Measurements from ENCODE around the gene RASA4. TPM values are rescaled to one million over a fixed set of nuclear protein-coding genes. Genes with fewer than 3 reads are reported as not detected.
"Not testable (repeated sequence)": the region's sequence is repeated elsewhere in the genome, so short reads cannot be mapped to it uniquely, and the experiment has no call there.

The RASA4 gene
- total RNA-seq, 1 experiment from 2014 or later = 4.7 TPM

- DNase-seq (ENCODE audit: extremely low read depth, low read depth) = not testable (repeated sequence)
Observed at GRCh38 chr7:102545288-102545687, 71.3 kb downstream of the RASA4 start.

- DNase-seq (ENCODE audit: extremely low read depth, low read depth) = not testable (repeated sequence)
Observed at GRCh38 chr7:102544372-102544771, 72.2 kb downstream of the RASA4 start.

GRCh38 chr7:102543596-102543995, 73.0 kb downstream of the RASA4 start, which contains the start of gene UPK3BL2:
Gene UPK3BL2, minus strand, starts transcription at chr7:102543696. Its CDS starts 60 bp downstream, at chr7:102543636.
- not testable (repeated sequence) for DNase-seq (ENCODE audit: extremely low read depth, low read depth)

GRCh38 chr7:102542771-102543170, 73.8 kb downstream of the RASA4 start:
- DNase-seq (ENCODE audit: extremely low read depth, low read depth) = not testable (repeated sequence)

GRCh38 chr7:102542083-102542482, 74.5 kb downstream of the RASA4 start:
- DNase-seq (ENCODE audit: extremely low read depth, low read depth) = not testable (repeated sequence)

GRCh38 chr7:102540604-102541003, 76.0 kb downstream of the RASA4 start:
- DNase-seq (ENCODE audit: extremely low read depth, low read depth) = not testable (repeated sequence)

GRCh38 chr7:102535062-102535615, 81.4 kb downstream of the RASA4 start:
- DNase-seq (ENCODE audit: extremely low read depth, low read depth) = not testable (repeated sequence)

- DNase-seq (ENCODE audit: extremely low read depth, low read depth) = not testable (repeated sequence)
Observed at GRCh38 chr7:102532127-102532526, 84.4 kb downstream of the RASA4 start.

GRCh38 chr7:102531583-102531982, 85.0 kb downstream of the RASA4 start:
- not testable (repeated sequence) for DNase-seq (ENCODE audit: extremely low read depth, low read depth)

- not testable (repeated sequence) for DNase-seq (ENCODE audit: extremely low read depth, low read depth)
Observed at GRCh38 chr7:102527822-102528793, 88.4 kb downstream of the RASA4 start.

GRCh38 chr7:102527182-102527581, 89.4 kb downstream of the RASA4 start:
- DNase-seq (ENCODE audit: extremely low read depth, low read depth) = not testable (repeated sequence)

GRCh38 chr7:102524803-102525202, 91.8 kb downstream of the RASA4 start:
- DNase-seq (ENCODE audit: extremely low read depth, low read depth) = not testable (repeated sequence)

Small RNAs within 50 kb of the gene (small RNA-seq; reads per million reads assigned to genes)
- gene UPK3BL1 = 0 reads per million in 2 experiments

Other genes starting within 250 kb of the RASA4 start
- 14.6 and 17.4 TPM in 2 replicates for gene PRKRIP1, start 220.4 kb downstream of the RASA4 start, total RNA-seq (2014; rRNA removed; shearing (Covaris generic))
- gene ORAI2, start 183.2 kb downstream of the RASA4 start, total RNA-seq (2014; rRNA removed; shearing (Covaris generic)) = 3.6 and 5.1 TPM in 2 replicates
- gene ALKBH4, start 151.9 kb downstream of the RASA4 start, total RNA-seq (2014; rRNA removed; shearing (Covaris generic)) = 8.5 and 9.5 TPM in 2 replicates
- gene LRWD1, start 151.8 kb downstream of the RASA4 start, total RNA-seq (2014; rRNA removed; shearing (Covaris generic)) = 25.2 and 28.4 TPM in 2 replicates
- 42.4 and 43.0 TPM in 2 replicates for gene POLR2J, start 137.8 kb downstream of the RASA4 start, total RNA-seq (2014; rRNA removed; shearing (Covaris generic))
- 2.7 and 3.3 TPM in 2 replicates for gene RASA4B, start 99.0 kb downstream of the RASA4 start, total RNA-seq (2014; rRNA removed; shearing (Covaris generic))
- 5.0 and 11.7 TPM in 2 replicates for gene UPK3BL2, start 73.1 kb downstream of the RASA4 start, total RNA-seq (2014; rRNA removed; shearing (Covaris generic))
- not detected in 2 replicates for gene SPDYE2, start 65.5 kb downstream of the RASA4 start, total RNA-seq (2014; rRNA removed; shearing (Covaris generic))
- gene POLR2J3, start 44.2 kb downstream of the RASA4 start, total RNA-seq (2014; rRNA removed; shearing (Covaris generic)) = 14.8 and 21.3 TPM in 2 replicates
- gene UPK3BL1, start 26.0 kb upstream of the RASA4 start, total RNA-seq (2014; rRNA removed; shearing (Covaris generic)) = 22.8 and 31.2 TPM in 2 replicates
- gene SPDYE2B, start 33.6 kb upstream of the RASA4 start, total RNA-seq (2014; rRNA removed; shearing (Covaris generic)) = not detected in 2 replicates
- 3.2 and 3.8 TPM in 2 replicates for gene POLR2J2, start 54.9 kb upstream of the RASA4 start, total RNA-seq (2014; rRNA removed; shearing (Covaris generic))
- 7.4 and 7.9 TPM in 2 replicates for gene FAM185A, start 132.2 kb upstream of the RASA4 start, total RNA-seq (2014; rRNA removed; shearing (Covaris generic))